Neural crest cell (in vitro differentiated cells): ENCODE data around the gene INAFM2. TPM values are rescaled to one million over a fixed set of nuclear protein-coding genes. Genes with fewer than 3 reads are reported as not detected.

ENCODE experiments used
- DNase-seq: peaks from one replicate; pipeline ENCODE4 v3.0.0; 2021; ENCODE audit warnings: low read depth, mixed read lengths, low spot score
- H3K27ac Mint-ChIP-seq: one replicate; pipeline ENCODE4 v1.8.0; 2021; ENCODE audit warnings: mild to moderate bottlenecking, mixed read lengths; ENCODE audit not compliant: unreplicated experiment
- H3K27me3 Mint-ChIP-seq: 2 replicates; pipeline ENCODE4 v1.8.0; 2021; ENCODE audit warnings: low read depth, mild to moderate bottlenecking, mixed read lengths
- H3K36me3 Mint-ChIP-seq: 2 replicates; pipeline ENCODE4 v1.8.0; 2021; ENCODE audit warnings: low read depth, mild to moderate bottlenecking, mixed read lengths
- H3K4me1 Mint-ChIP-seq: 2 replicates; pipeline ENCODE4 v1.8.0; 2021; ENCODE audit warnings: mixed read lengths
- H3K4me3 Mint-ChIP-seq: one replicate; pipeline ENCODE4 v1.8.0; 2021; ENCODE audit warnings: mild to moderate bottlenecking, mixed read lengths
- H3K9me3 Mint-ChIP-seq: 2 replicates; pipeline ENCODE4 v1.8.0; 2021; ENCODE audit warnings: mixed read lengths
- total RNA-seq: library from RNA; stranded (reverse); gene quantifications from 2 replicates; pipeline ENCODE4 v1.2.1, GENCODE V29; 2021
- TF ChIP-seq, protein P1 (sequence below): fragments of 200-600 bp; sonication (generic); conservative IDR thresholded peaks from 2 replicates; pipeline ENCODE4 v1.5.0; 2021; ENCODE audit warnings: antibody characterized with exemption, mild to moderate bottlenecking

INAFM2 gene
- total RNA-seq, 1 donor from 2014 or later = 27.5 TPM

DNA sequence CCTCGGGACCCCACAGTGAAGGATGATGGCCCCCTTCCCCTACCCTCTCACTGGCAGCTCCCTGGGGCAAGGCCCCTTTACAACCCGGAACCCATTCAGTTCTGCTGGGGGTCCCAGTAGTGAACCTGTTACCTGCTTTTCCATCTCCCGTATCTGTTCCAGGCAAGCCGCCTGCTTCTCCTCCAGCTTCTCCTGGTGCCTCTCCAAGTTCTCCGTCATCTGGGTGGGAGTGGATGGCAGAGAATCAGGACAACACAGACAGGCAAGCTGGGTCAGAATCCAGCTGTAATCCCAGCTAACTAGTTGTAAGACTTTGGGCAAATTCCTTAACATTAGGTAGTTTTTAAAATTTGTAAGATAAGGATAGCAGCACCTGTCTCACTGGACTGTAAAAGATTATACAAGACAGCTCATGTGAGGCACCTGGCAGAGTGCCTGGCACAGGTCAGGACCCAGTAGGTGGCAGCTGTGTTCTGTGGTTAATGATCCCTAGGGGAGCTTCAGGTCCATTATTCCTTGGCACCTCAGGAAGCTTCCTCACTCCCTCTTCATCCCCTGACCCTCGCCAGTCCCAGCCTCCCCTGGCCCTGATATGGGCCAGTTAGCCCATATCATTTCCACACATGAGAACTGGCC, 34.2 kb upstream of the INAFM2 start:
- Mint-ChIP-seq H3K27ac (no peak overlapping the region), H3K4me3 (peak overlapping the region; percentile 61), H3K36me3 (no peaks in the 10 kb centered on the region), H3K4me1 (peaks cover 38% of the 10 kb centered on the region), H3K9me3 (no peaks in the 10 kb centered on the region), H3K27me3 (peaks cover 44% of the 10 kb centered on the region)
- TF ChIP-seq, protein P1, sequence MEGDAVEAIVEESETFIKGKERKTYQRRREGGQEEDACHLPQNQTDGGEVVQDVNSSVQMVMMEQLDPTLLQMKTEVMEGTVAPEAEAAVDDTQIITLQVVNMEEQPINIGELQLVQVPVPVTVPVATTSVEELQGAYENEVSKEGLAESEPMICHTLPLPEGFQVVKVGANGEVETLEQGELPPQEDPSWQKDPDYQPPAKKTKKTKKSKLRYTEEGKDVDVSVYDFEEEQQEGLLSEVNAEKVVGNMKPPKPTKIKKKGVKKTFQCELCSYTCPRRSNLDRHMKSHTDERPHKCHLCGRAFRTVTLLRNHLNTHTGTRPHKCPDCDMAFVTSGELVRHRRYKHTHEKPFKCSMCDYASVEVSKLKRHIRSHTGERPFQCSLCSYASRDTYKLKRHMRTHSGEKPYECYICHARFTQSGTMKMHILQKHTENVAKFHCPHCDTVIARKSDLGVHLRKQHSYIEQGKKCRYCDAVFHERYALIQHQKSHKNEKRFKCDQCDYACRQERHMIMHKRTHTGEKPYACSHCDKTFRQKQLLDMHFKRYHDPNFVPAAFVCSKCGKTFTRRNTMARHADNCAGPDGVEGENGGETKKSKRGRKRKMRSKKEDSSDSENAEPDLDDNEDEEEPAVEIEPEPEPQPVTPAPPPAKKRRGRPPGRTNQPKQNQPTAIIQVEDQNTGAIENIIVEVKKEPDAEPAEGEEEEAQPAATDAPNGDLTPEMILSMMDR = no peak
- DNase-seq = no peak

DNA sequence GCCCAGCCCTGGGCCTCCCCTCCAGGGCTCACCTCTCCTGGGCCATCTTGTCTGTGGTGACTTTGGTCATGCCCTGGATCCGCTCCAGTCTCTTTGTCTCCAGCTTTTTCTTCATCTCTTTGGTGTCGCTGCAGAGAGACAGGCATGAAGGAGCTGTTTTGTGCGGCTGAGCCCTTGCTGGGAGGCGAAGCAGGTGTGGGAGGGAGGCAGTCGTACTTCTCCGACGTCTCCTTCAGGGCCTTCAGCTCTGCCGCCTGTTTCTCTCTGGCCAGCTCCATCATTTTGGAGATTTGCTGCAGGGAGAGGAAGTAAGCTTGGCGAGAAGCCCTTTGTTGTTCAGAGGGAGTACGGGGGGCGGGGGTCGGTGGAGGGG, 33.0 kb upstream of the INAFM2 start:
- no peak overlapping the region for H3K27ac Mint-ChIP-seq
- peaks cover 32% of the 10 kb centered on the region for H3K27me3 Mint-ChIP-seq
- TF ChIP-seq, protein P1 = no peak
- DNase-seq = no peak
- H3K36me3 Mint-ChIP-seq = no peaks in the 10 kb centered on the region
- H3K4me3 Mint-ChIP-seq = peak overlapping the region; percentile 20
- no peaks in the 10 kb centered on the region for H3K9me3 Mint-ChIP-seq
- H3K4me1 Mint-ChIP-seq = peaks cover 34% of the 10 kb centered on the region

DNA sequence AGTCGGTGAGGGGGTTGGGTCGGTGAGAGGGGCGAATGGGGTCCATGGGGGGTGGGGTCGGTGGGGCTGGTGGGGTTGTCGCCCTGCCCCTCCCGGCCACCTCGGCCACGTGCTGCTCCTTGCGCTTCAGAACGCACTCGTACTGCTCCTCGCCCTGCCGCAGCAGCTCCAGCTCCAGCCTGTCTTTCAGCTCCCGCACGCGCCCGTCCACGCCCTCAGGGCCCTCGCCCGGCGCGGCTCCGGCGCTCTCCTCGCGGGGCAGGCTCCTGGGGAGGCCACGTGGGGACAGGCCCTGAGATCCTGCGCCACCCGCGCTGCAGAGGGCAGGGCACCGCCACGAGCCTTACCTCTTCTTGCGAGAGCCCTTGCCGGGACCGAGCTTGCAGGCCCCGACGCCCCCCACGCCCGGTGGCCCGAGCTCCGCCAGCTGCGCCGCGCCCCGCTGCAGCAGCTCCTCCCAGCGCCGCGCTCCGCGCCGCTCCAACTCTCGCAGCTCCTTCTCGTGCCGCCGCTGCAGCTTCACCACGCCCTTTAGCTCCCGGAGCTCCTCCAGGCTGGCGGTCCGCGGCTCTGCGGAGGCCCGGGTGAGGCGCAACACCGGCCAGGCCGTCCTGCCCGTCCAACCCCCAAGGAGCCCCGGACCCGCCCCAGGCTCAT, 32.4 kb upstream of the INAFM2 start:
- no peak overlapping the region for H3K4me3 Mint-ChIP-seq
- H3K27ac Mint-ChIP-seq = no peak overlapping the region
- H3K36me3 Mint-ChIP-seq = no peaks in the 10 kb centered on the region
- peak; percentile 55 for DNase-seq
- peaks cover 31% of the 10 kb centered on the region for H3K4me1 Mint-ChIP-seq
- TF ChIP-seq, protein P1 = no peak
- peaks cover 28% of the 10 kb centered on the region for H3K27me3 Mint-ChIP-seq
- no peaks in the 10 kb centered on the region for H3K9me3 Mint-ChIP-seq

- no peaks in the 10 kb centered on the region for H3K36me3 Mint-ChIP-seq
- peaks cover 22% of the 10 kb centered on the region for H3K27me3 Mint-ChIP-seq
- H3K27ac Mint-ChIP-seq = no peak overlapping the region
- no peak overlapping the region for H3K4me3 Mint-ChIP-seq
- DNase-seq = no peak
- TF ChIP-seq, protein P1 = no peak
- no peaks in the 10 kb centered on the region for H3K9me3 Mint-ChIP-seq
- peaks cover 31% of the 10 kb centered on the region for H3K4me1 Mint-ChIP-seq
Observed at GRCh38 chr15:40292246-40292645, 31.2 kb upstream of the INAFM2 start.

GRCh38 chr15:40293006-40293405, 30.5 kb upstream of the INAFM2 start:
- Mint-ChIP-seq H3K27me3 (peaks cover 16% of the 10 kb centered on the region), H3K9me3 (no peaks in the 10 kb centered on the region), H3K4me1 (peaks cover 31% of the 10 kb centered on the region), H3K36me3 (no peaks in the 10 kb centered on the region), H3K4me3 (peak overlapping the region; percentile 55), H3K27ac (no peak overlapping the region)
- TF ChIP-seq, protein P1 = no peak
- DNase-seq = no peak
